H9 (cell line): ENCODE data around the gene HDAC1. TPM values are rescaled to one million over a fixed set of nuclear protein-coding genes. Genes with fewer than 3 reads are reported as not detected.

Experiments
- DNase-seq: peaks from one replicate; pipeline ENCODE4 v3.0.0-alpha.2; 2017
- H2AFZ ChIP-seq: one replicate; pipeline ENCODE4 v1.6.1; 2013; ENCODE audit warnings: mild to moderate bottlenecking, low read length, control low read depth, moderate library complexity
- H2AK5ac ChIP-seq: 2 replicates; pipeline ENCODE4 v1.6.1; 2013; ENCODE audit warnings: low read length, control low read depth, mixed read lengths; ENCODE audit not compliant: insufficient read length
- H2BK120ac ChIP-seq: one replicate; pipeline ENCODE4 v1.6.1; 2013; ENCODE audit warnings: low read depth, mild to moderate bottlenecking, low read length, control low read depth, inconsistent platforms; ENCODE audit not compliant: poor library complexity, severe bottlenecking
- H2BK12ac ChIP-seq: 2 replicates; pipeline ENCODE4 v1.6.1; 2013; ENCODE audit warnings: low read length, control low read depth, mixed read lengths, low read depth; ENCODE audit not compliant: insufficient read length
- H2BK15ac ChIP-seq: 2 replicates; pipeline ENCODE4 v1.6.1; 2013; ENCODE audit warnings: low read depth, low read length, control low read depth
- H2BK20ac ChIP-seq: one replicate; pipeline ENCODE4 v1.6.1; 2013; ENCODE audit warnings: low read depth, mild to moderate bottlenecking, low read length, control low read depth, inconsistent platforms; ENCODE audit not compliant: poor library complexity, severe bottlenecking
- H2BK5ac ChIP-seq: 2 replicates; pipeline ENCODE4 v1.6.1; 2013; ENCODE audit warnings: low read length, control low read depth, mixed read lengths; ENCODE audit not compliant: insufficient read length
- H3K14ac ChIP-seq: 2 replicates; pipeline ENCODE4 v1.6.1; 2013; ENCODE audit warnings: low read length, control low read depth; ENCODE audit not compliant: insufficient read depth
- H3K18ac ChIP-seq: 2 replicates; pipeline ENCODE4 v1.6.1; 2013; ENCODE audit warnings: low read depth, mild to moderate bottlenecking, mixed read lengths, low read length, control low read depth; ENCODE audit not compliant: insufficient read length
- H3K23ac ChIP-seq: 2 replicates; pipeline ENCODE4 v1.6.1; 2013; ENCODE audit warnings: low read length, control low read depth, mixed read lengths, low read depth; ENCODE audit not compliant: insufficient read length
- H3K23me2 ChIP-seq: 2 replicates; pipeline ENCODE4 v1.6.1; 2013; ENCODE audit warnings: low read depth, mild to moderate bottlenecking, mixed read lengths, low read length, control low read depth; ENCODE audit not compliant: insufficient read length, poor library complexity, severe bottlenecking
- H3K27ac ChIP-seq: 2 replicates; pipeline ENCODE4 v1.5.1; 2013; ENCODE audit warnings: low read length, control low read depth, mixed read lengths, low read depth; ENCODE audit not compliant: insufficient read length
- H3K27me3 ChIP-seq: 2 replicates; pipeline ENCODE4 v1.6.1; 2013; ENCODE audit warnings: low read length, control low read depth, inconsistent platforms; ENCODE audit not compliant: insufficient read depth
- H3K4ac ChIP-seq: 2 replicates; pipeline ENCODE4 v1.6.1; 2013; ENCODE audit warnings: low read depth, mild to moderate bottlenecking, control low read depth, inconsistent platforms, low read length, moderate library complexity
- H3K4me1 ChIP-seq: 2 replicates; pipeline ENCODE4 v1.6.1; 2013; ENCODE audit warnings: low read length, control low read depth, inconsistent platforms; ENCODE audit not compliant: insufficient read depth
- H3K4me2 ChIP-seq: 2 replicates; pipeline ENCODE4 v1.6.1; 2013; ENCODE audit warnings: low read length, control low read depth, mixed read lengths; ENCODE audit not compliant: insufficient read length, insufficient read depth
- H3K56ac ChIP-seq: 2 replicates; pipeline ENCODE4 v1.6.1; 2013; ENCODE audit warnings: low read depth, mild to moderate bottlenecking, mixed read lengths, low read length, control low read depth; ENCODE audit not compliant: insufficient read length
- H3K79me1 ChIP-seq: 2 replicates; pipeline ENCODE4 v1.6.1; 2013; ENCODE audit warnings: low read depth, mild to moderate bottlenecking, moderate library complexity, low read length, control low read depth, inconsistent platforms; ENCODE audit not compliant: insufficient read depth, poor library complexity, severe bottlenecking
- H3K79me2 ChIP-seq: 2 replicates; pipeline ENCODE4 v1.6.1; 2013; ENCODE audit warnings: low read length, control low read depth, inconsistent platforms; ENCODE audit not compliant: insufficient read depth
- H3K9ac ChIP-seq: 2 replicates; pipeline ENCODE4 v1.6.1; 2013; ENCODE audit warnings: low read length, control low read depth, mixed read lengths; ENCODE audit not compliant: insufficient read length; ENCODE audit errors: extremely low read depth
- H3K9me3 ChIP-seq: one replicate; pipeline ENCODE4 v1.6.1; 2013; ENCODE audit warnings: low read depth, low read length, inconsistent platforms; ENCODE audit not compliant: control insufficient read depth
- H3T11ph ChIP-seq: one replicate; pipeline ENCODE4 v1.6.1; 2013; ENCODE audit warnings: mild to moderate bottlenecking, low read length, control low read depth, inconsistent platforms
- H4K20me1 ChIP-seq: one replicate; pipeline ENCODE4 v1.6.1; 2013; ENCODE audit not compliant: control insufficient read depth, insufficient read length, insufficient read depth
- H4K5ac ChIP-seq: 2 replicates; pipeline ENCODE4 v1.6.1; 2013; ENCODE audit warnings: low read depth, mild to moderate bottlenecking, mixed read lengths, low read length, control low read depth; ENCODE audit not compliant: insufficient read length
- H4K8ac ChIP-seq: replicated peaks from 2 replicates; pipeline ENCODE4 v1.6.1; 2013; ENCODE audit warnings: low read length, control low read depth, mixed read lengths, low read depth; ENCODE audit not compliant: insufficient read length
- H4K91ac ChIP-seq: 2 replicates; pipeline ENCODE4 v1.6.1; 2013; ENCODE audit warnings: low read depth, mild to moderate bottlenecking, moderate library complexity, mixed read lengths, low read length, control low read depth; ENCODE audit not compliant: insufficient read length
- H3K27ac Mint-ChIP-seq, 3 experiments: 2 replicates in 2 of 3; 3 replicates in 1 of 3; pipeline ENCODE4 v1.8.0; 2020 to 2021; ENCODE audit warnings: mixed read lengths in 3 of 3, mild to moderate bottlenecking in 1 of 3, moderate library complexity in 1 of 3
- H3K27me3 Mint-ChIP-seq: 2 replicates; pipeline ENCODE4 v1.8.0; 2021; ENCODE audit warnings: low read depth, mild to moderate bottlenecking, moderate library complexity, mixed read lengths
- H3K36me3 Mint-ChIP-seq, 3 experiments: 2 replicates in 2 of 3; 3 replicates in 1 of 3; pipeline ENCODE4 v1.8.0; 2020 to 2021; ENCODE audit warnings: low read depth in 3 of 3, mixed read lengths in 3 of 3; ENCODE audit not compliant: insufficient read depth in 1 of 3
- H3K4me1 Mint-ChIP-seq, 2 experiments: 2 replicates each; pipeline ENCODE4 v1.8.0; 2020; ENCODE audit warnings: mixed read lengths in 2 of 2
- H3K4me3 Mint-ChIP-seq, 2 experiments: 2 replicates in 1 of 2; 3 replicates in 1 of 2; pipeline ENCODE4 v1.8.0; 2020 to 2021; ENCODE audit warnings: mild to moderate bottlenecking in 2 of 2, mixed read lengths in 2 of 2, moderate library complexity in 1 of 2
- H3K9me3 Mint-ChIP-seq, 2 experiments: 2 replicates in 1 of 2; 3 replicates in 1 of 2; pipeline ENCODE4 v1.8.0; 2020; ENCODE audit warnings: mild to moderate bottlenecking in 2 of 2, mixed read lengths in 2 of 2, moderate library complexity in 1 of 2
- CTCF ChIP-seq: fragments of 200-600 bp; sonication (generic); conservative IDR thresholded peaks from 3 replicates; pipeline ENCODE4 v1.8.0; 2021; ENCODE audit warnings: antibody characterized with exemption, mild to moderate bottlenecking
- WGBS: extraction: QIAGEN DNeasy Blood & Tissue Kit; methylation state at CpG from one replicate; pipeline ENCODE4 v1.1.7; 2013; ENCODE audit warnings: missing lambda C conversion rate, low lambda C conversion rate, mixed read lengths; ENCODE audit not compliant: insufficient read length; ENCODE audit errors: extremely low coverage; 5-methylcytosine and 5-hydroxymethylcytosine counted together
- total RNA-seq: library from RNA; stranded (reverse); gene quantifications from 2 replicates; pipeline ENCODE4 v1.2.1, GENCODE V29; 2021

Gene HDAC1
- total RNA-seq, 1 experiment from 2014 or later: 162 TPM

- no CpG with 5 or more reads among the region's 12 CpGs for WGBS
- H3K23me2 ChIP-seq: no peaks in the 10 kb centered on the region
- no peak overlapping the region for H2BK20ac ChIP-seq
- no peaks in the 10 kb centered on the region for H4K20me1 ChIP-seq
- no peak overlapping the region for H3K4me2 ChIP-seq
- H3K23ac ChIP-seq: no peak overlapping the region
- Mint-ChIP-seq H3K4me1 (peaks cover 30 to 34% of the 10 kb centered on the region in 2 experiments), H3K9me3 (no peaks in the 10 kb centered on the region), H3K36me3 (no peaks in the 10 kb centered on the region), H3K27me3 (peaks cover 2% of the 10 kb centered on the region; the same call in 1 of the 2 replicates), H3K4me3 (no peak overlapping the region), H3K27ac (peak overlapping the region in 1 of 3 experiments; percentile 65; a peak in 1 of 7 replicates)
- H3K27ac ChIP-seq: no peak overlapping the region
- no peaks in the 10 kb centered on the region for H3K9me3 ChIP-seq
- no peak overlapping the region for H3K14ac ChIP-seq
- no peak for DNase-seq
- no peak overlapping the region for H4K5ac ChIP-seq
- H3K56ac ChIP-seq: no peak overlapping the region
- no peaks in the 10 kb centered on the region for H3K79me1 ChIP-seq
- no peak overlapping the region for H2AFZ ChIP-seq
- H4K8ac ChIP-seq: no peak overlapping the region
- H3T11ph ChIP-seq: no peak overlapping the region
- no peaks in the 10 kb centered on the region; the same call in 1 of the 2 replicates for H3K27me3 ChIP-seq
- H2AK5ac ChIP-seq: no peak overlapping the region
- no peak overlapping the region for H4K91ac ChIP-seq
- no peak overlapping the region for H2BK5ac ChIP-seq
- H3K4me1 ChIP-seq: peaks cover 7% of the 10 kb centered on the region; the same call in 1 of the 2 replicates
- H2BK12ac ChIP-seq: no peak overlapping the region
- no peak overlapping the region for H3K18ac ChIP-seq
- H2BK120ac ChIP-seq: no peak overlapping the region
- TF ChIP-seq CTCF: no peak
- no peak overlapping the region for H3K4ac ChIP-seq
- no peaks in the 10 kb centered on the region for H3K79me2 ChIP-seq
- H3K9ac ChIP-seq: no peak overlapping the region
- H2BK15ac ChIP-seq: no peak overlapping the region
These were observed 44.4 kb upstream of the HDAC1 start for GRCh38 chr1:32247452-32247851.
